NCI-H226 (cell line): ENCODE data around the gene FBXO21.
"Not testable (repeated sequence)": the region's sequence is repeated elsewhere in the genome, so short reads cannot be mapped to it uniquely, and the experiment has no call there.

ENCODE experiments used
- DNase-seq: peaks from one replicate; pipeline ENCODE4 v3.0.0-alpha.2; 2015

Gene FBXO21

GRCh38 chr12:117100851-117101673, 89.2 kb downstream of the FBXO21 start:
- DNase-seq, result no peak

GRCh38 chr12:117100251-117100650, 90.0 kb downstream of the FBXO21 start:
- no peak for DNase-seq

GRCh38 chr12:117098361-117099217, 91.7 kb downstream of the FBXO21 start:
- DNase-seq, result no peak

- no peak for DNase-seq
Measured at GRCh38 chr12:117098024-117098360, 92.3 kb downstream of the FBXO21 start.

- no peak for DNase-seq
Measured at GRCh38 chr12:117097159-117097558, 93.1 kb downstream of the FBXO21 start.

- DNase-seq, result no peak
Measured at GRCh38 chr12:117096501-117097042, 93.7 kb downstream of the FBXO21 start.

- DNase-seq, result not testable (repeated sequence)
Measured at GRCh38 chr12:117095191-117095590, 95.1 kb downstream of the FBXO21 start.

GRCh38 chr12:117093918-117094630, 96.2 kb downstream of the FBXO21 start:
- DNase-seq, result no peak

- DNase-seq, result no peak
Measured at GRCh38 chr12:117093431-117093830, 96.8 kb downstream of the FBXO21 start.

- no peak for DNase-seq
Measured at GRCh38 chr12:117092886-117093285, 97.4 kb downstream of the FBXO21 start.

GRCh38 chr12:117092511-117092780, 97.8 kb downstream of the FBXO21 start:
- no peak for DNase-seq
